ENCODE data around the gene OAS2. TPM values are rescaled to one million over a fixed set of nuclear protein-coding genes. Genes with fewer than 3 reads are reported as not detected.

The OAS2 gene
- total RNA-seq, 4 donors from 2014 or later = 1.7 to 5.2 (median 2.5) TPM

GRCh38 chr12:113049976-113050742, 71.8 kb downstream of the OAS2 start:
- Histone ChIP-seq H3K27ac (no peak overlapping the region), H3K27me3 (peaks cover under 1 to 10% (median under 1%) of the 10 kb centered on the region in 3 donors), H3K36me3 (no peaks in the 10 kb centered on the region), H3K9me3 (no peaks in the 10 kb centered on the region), H3K4me1 (no peaks in the 10 kb centered on the region), H3K4me3 (no peak overlapping the region)
- intact Hi-C loops (cut with DNase I; ENCODE audit: low total_unique reads) (loop anchor here (2.0 to 5.0 kb wide), 3 partner anchors 49 to 122 kb away; no protein-coding TSS in a partner anchor), in situ Hi-C loops (cut with MboI; ENCODE audit: low sequenced_read_pairs in 4 of 4) (loop anchor here in 1 of 4 donors (5.0 kb wide), 2 partner anchors 47 to 102 kb away; no protein-coding TSS in a partner anchor)
- DNase-seq = no peak
- ATAC-seq = no peak
- no peak for TF ChIP-seq POLR2A (IDR thresholded peaks at IDR 0.05)
- no peak for TF ChIP-seq CTCF (IDR thresholded peaks at IDR 0.05 in 4 of 5, conservative IDR thresholded peaks at IDR 0.05 in 1 of 5)

GRCh38 chr12:113050795-113051194, 72.5 kb downstream of the OAS2 start:
- TF ChIP-seq POLR2A (IDR thresholded peaks at IDR 0.05) = no peak
- no peak for TF ChIP-seq CTCF (IDR thresholded peaks at IDR 0.05 in 4 of 5, conservative IDR thresholded peaks at IDR 0.05 in 1 of 5)
- in situ Hi-C loops (cut with MboI; ENCODE audit: low sequenced_read_pairs in 4 of 4) = no loop called here

GRCh38 chr12:113051759-113052158, 73.4 kb downstream of the OAS2 start:
- TF ChIP-seq CTCF (IDR thresholded peaks at IDR 0.05 in 4 of 5, conservative IDR thresholded peaks at IDR 0.05 in 1 of 5) (no peak), POLR2A (IDR thresholded peaks at IDR 0.05) (no peak)
- H3K4me1 ChIP-seq = no peaks in the 10 kb centered on the region
- in situ Hi-C loops (cut with MboI; ENCODE audit: low sequenced_read_pairs in 4 of 4) = no loop called here
- H3K27me3 ChIP-seq = peaks cover 15 to 25% (median 16%) of the 10 kb centered on the region in 3 donors
- DNase-seq (no peak), ATAC-seq (no peak)
- intact Hi-C loops (cut with DNase I; ENCODE audit: low total_unique reads) = no loop called here
- H3K9me3 ChIP-seq = no peaks in the 10 kb centered on the region
- no peak overlapping the region for H3K27ac ChIP-seq
- no peaks in the 10 kb centered on the region for H3K36me3 ChIP-seq
- H3K4me3 ChIP-seq = no peak overlapping the region

More at GRCh38 chr12:113050795-113051194, 72.5 kb downstream of the OAS2 start:
- intact Hi-C loops (cut with DNase I; ENCODE audit: low total_unique reads) = no loop called here
- ATAC-seq (no peak), DNase-seq (no peak)
- H3K27ac ChIP-seq = no peak overlapping the region
- H3K36me3 ChIP-seq = no peaks in the 10 kb centered on the region
- no peak overlapping the region for H3K4me3 ChIP-seq
- no peaks in the 10 kb centered on the region for H3K9me3 ChIP-seq
- peaks cover 6 to 15% (median 7%) of the 10 kb centered on the region in 3 donors for H3K27me3 ChIP-seq
- no peaks in the 10 kb centered on the region for H3K4me1 ChIP-seq

GRCh38 chr12:113052326-113052725, 74.0 kb downstream of the OAS2 start:
- in situ Hi-C loops (cut with MboI; ENCODE audit: low sequenced_read_pairs in 4 of 4) = no loop called here
- DNase-seq = no peak
- peaks cover 20 to 29% (median 22%) of the 10 kb centered on the region in 3 donors for H3K27me3 ChIP-seq
- H3K27ac ChIP-seq = no peak overlapping the region
- no peaks in the 10 kb centered on the region for H3K9me3 ChIP-seq
- TF ChIP-seq CTCF (IDR thresholded peaks at IDR 0.05 in 4 of 5, conservative IDR thresholded peaks at IDR 0.05 in 1 of 5) = no peak
- TF ChIP-seq POLR2A (IDR thresholded peaks at IDR 0.05) = no peak
- H3K4me3 ChIP-seq = no peak overlapping the region
- no peaks in the 10 kb centered on the region for H3K36me3 ChIP-seq
- H3K4me1 ChIP-seq = no peaks in the 10 kb centered on the region
- no peak for ATAC-seq
- intact Hi-C loops (cut with DNase I; ENCODE audit: low total_unique reads) = no loop called here

All from gastrocnemius medialis (tissue), 4 donors.